Ramos (cell line): ENCODE data around the gene LSM14A.
"Not testable (repeated sequence)": the region's sequence is repeated elsewhere in the genome, so short reads cannot be mapped to it uniquely, and the experiment has no call there.

ENCODE experiments used
- in situ Hi-C: fragments of 300-500 bp; cut with MboI; formaldehyde crosslinking; loops from one replicate; pipeline ENCODE4 v1.14.3; 2022; ENCODE audit warnings: low sequenced_read_pairs; ENCODE audit not compliant: unreplicated experiment

Gene LSM14A

DNA sequence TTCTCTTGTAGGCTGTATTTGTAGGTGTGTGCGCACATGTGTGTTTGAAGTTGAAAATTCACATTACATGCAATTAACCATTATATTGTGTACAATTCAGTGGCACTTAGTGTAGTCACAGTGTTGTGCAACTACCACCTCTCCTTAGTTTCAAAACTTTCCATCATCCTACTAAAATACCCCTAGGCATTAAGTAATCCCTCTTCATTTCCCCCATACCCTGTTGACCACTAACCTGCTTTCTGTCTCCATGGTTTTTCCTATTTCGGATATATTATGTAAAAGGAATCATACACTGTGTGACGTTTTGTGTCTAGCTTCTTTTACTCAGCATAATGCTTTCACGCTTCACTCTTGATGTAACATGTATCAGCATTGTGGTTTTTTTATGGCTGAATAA lies 16.1 kb downstream of the LSM14A start:
- in situ Hi-C loops, result no loop called here

DNA sequence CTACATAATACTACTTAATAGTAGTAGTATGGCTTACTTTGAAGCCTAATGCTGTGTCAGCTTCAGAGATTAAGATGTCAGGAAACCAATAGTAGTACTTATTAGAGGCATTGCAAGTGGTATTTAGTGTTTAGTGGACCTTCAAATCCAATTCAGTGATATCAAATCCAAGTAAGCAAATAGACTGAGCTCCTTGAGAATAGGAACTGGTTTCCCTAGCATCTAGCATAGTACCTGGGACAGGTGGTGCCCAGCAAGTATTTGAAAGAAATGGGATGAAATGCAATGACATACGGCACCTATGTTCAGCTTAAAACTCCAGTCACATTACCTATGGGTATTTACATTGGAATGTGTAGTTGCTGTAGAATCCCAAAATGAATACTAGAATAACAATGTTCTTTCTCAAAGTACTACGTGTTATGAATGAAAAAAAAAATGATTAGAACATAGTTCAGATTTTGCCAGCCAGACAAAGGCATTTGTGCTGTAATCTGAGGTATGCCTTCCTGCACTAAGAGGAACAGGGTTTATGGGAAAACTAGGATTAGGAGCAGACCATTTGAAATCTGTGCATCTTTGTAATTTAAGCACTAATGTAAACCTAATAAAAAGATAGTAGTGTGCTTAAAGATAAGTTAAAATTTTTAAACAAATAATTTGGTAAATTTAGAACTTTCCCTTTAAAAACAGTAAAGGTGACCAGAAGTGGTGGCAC lies 17.1 kb downstream of the LSM14A start:
- in situ Hi-C loops, result no loop called here

DNA sequence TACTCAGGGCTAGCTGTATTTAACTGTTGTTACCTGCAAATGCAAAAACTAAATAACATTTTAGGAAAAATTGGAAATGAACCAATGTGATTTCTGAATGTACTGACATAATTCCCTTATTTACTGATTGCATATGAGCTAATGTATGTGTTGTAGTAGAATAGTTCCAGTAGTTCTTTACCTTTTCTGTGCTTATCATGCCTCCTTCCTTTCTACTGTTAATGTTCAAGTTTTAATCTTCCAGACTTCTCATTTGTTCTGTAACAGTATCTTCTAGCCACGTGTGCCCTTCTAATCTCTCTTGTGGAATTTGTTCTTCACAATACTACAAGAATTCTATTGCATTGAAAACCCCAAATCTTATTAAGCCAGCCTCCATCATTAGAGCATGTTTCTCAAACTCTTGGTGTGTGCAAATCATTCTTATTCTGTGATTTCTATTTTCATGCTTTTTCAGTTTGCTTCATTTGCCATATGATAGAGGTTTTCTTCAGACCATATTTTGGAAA lies 17.7 kb downstream of the LSM14A start:
- in situ Hi-C loops, result no loop called here

DNA sequence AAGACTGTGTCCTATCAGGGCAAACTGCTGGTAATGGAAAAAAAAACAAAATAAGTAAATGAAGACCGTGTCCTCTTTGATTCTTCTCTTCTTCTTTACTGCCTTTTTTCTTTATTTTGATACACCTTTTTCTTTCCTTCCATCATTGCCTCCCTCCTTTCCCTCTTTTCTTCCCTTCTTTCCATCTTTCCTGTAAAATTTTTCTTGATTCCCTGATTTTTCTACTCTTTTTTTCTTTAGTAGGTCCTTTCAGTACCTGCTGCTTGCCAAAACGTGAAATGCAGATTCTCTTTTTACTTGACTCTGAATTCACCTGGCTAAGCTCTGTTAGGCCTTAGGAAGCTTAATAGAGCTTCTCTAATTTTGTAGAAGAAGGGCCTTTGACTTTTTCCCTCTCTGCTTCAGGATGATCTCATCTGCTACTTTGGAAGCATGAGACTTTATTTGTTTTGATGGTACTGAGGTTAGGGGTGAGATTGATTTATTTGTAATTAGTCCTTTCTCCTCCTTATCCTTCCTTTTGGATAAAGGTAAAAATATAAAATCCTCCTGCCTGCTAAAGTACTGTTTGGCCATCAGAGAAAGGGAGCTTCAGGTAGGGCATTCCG lies 19.2 kb downstream of the LSM14A start:
- in situ Hi-C loops, result no loop called here

DNA sequence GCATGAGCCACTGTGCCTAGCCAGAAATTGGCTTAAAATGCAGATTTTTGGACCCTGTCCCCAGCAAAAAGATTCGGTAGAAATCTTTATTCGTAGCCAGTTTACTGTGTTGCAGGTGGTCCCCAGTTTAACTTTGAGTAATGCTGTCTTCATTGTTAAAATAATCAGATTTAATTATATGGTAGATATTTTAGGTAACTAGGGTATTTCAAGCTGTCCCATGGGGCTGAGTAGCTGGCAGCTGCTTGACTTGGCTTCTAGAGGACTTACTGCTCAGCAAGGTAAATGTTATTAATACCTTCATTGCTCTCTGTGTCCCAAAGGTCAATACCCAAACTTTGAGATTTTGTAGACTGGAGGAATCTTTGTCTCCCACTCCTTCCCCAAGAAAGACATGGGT lies 21.1 kb downstream of the LSM14A start:
- in situ Hi-C loops, result no loop called here

DNA sequence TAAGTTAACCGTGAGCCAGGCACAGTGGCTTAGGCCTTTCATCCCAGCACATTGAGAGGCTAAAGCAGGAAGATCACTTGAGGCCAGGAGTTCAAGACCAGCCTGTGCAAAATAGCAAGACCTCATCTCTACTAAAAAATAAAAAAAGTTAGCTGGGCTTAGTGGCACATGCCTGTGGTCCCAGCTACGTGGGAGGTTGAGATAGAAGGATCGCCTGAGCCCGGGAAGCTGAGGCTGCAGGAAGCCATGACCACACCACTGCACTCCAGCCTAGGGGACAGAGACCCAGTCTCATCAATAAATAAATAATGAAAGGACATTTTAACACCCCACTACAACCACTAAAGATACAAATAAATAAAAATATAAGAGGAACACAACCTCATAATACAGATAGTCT lies 21.6 kb downstream of the LSM14A start:
- in situ Hi-C loops, result no loop called here

DNA sequence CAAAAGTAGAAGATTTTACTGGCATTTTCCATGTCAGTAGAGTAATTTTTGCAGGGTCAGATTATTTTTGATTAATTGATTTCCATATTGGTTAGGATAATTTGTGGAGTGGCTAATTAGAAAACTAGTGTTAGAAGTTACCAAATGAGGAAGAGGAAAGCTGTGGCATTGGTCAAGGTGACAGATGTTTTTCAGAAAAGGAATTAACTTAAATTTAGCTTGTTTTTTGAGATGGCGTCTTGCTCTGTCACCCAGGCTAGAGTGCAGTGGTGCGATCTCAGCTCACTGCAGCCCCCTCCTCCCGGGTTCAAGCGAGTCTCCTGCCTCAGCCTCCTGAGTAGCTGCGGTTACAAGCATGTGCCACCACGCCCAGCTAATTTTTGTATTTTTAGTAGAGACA lies 28.8 kb downstream of the LSM14A start:
- in situ Hi-C loops, result no loop called here

DNA sequence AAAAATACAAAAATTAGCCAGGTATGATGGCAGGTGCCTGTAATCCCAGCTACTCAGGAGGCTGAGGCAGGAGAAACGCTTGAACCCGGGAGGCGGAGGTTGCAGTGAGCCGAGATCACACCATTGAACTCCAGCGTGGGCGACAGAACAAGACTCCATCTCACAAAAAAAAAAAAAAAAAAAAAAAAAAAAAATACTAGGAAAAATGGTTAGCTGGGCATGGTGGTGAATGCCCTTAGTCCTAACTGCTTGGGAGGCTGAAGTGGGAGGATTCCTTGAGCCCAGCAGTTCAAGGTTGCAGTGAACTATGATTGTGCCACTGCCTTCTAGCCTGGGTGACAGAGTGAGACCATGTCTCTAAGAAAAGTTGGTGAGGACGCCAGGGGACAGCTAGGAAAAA lies 33.0 kb downstream of the LSM14A start:
- in situ Hi-C loops, result not testable (repeated sequence)

DNA sequence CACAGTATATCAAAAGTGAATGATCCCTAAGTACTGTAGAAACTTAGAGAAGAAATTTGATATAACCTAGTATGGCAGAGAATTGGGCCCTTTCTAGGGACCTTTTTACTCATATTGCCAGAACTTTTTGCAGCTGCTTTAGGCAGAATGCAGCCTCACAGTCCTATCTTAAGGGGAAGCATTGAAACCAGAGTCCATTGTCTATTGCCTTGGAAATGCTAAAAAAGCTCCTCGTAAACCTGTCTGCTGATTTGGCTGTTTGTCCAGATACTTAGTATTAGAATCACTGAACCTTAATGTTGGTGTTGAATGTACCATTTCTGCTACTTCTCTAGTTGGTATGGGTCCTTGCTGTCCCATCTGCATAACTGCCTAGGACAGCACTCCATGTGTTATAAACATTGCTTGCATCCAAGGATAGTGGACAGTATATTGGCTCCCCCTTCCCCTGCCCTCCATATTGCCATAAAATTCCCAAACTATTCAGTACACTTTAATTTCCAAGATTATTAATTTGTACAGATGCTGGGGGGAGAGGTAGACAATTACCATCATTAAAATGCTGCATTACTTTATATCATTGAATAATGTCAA lies 36.1 kb downstream of the LSM14A start:
- in situ Hi-C loops, result no loop called here

DNA sequence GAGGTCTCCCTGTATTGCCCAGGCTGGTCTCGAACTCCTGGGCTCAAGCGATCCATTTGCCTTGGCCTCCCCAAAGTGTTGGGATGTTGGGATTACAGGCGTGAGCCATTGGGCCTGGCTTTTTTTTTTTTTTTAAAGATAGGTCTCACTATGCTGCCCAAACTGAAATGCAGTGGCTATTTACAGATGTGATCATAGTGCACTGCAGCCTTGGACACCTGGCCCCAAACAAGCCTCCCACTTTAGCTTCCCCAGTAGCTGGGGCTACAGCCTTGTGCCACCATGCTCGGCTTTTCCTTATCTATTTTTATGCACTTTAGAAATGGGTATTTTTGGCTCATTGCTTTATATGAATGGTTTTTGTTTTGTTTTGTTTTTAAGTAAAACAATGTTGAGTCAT lies 37.4 kb downstream of the LSM14A start:
- in situ Hi-C loops, result no loop called here

DNA sequence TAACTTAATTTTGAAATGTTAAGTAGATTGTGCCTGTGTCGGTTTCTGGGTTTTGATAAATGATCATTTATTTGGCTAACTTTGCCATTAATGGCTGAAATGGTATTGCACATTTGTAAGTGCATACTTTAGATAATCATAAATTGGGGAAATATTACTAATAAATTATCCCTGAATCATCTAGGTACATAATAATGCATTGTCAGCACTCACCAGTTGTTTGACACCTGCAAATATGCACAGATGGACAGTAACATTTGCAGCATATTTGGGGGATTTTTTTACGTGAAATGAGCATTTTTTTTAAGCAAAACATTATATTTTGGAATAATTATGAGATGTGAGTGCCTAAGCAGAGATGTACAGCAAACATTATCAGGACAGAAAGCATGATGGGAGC lies 41.0 kb downstream of the LSM14A start:
- in situ Hi-C loops, result no loop called here

DNA sequence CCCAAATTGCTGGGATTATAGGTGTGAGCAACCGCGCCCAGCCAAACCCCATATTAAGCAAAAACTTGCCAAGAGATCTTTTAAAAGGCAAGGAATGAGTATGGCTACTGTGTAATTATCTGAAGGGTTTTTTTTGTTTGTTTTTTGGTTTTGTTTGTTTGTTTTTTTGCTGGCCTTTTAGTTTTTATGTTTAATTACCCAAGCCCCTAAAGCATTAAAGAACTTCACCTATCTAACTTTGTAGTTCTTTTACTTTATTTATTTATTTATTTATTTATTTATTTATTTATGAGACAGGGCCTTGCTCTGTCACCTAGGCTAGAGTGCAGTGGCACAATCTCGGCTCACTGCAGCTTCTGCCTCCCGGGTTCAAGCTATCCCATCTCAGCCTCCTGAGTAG lies 41.7 kb downstream of the LSM14A start:
- in situ Hi-C loops, result no loop called here

DNA sequence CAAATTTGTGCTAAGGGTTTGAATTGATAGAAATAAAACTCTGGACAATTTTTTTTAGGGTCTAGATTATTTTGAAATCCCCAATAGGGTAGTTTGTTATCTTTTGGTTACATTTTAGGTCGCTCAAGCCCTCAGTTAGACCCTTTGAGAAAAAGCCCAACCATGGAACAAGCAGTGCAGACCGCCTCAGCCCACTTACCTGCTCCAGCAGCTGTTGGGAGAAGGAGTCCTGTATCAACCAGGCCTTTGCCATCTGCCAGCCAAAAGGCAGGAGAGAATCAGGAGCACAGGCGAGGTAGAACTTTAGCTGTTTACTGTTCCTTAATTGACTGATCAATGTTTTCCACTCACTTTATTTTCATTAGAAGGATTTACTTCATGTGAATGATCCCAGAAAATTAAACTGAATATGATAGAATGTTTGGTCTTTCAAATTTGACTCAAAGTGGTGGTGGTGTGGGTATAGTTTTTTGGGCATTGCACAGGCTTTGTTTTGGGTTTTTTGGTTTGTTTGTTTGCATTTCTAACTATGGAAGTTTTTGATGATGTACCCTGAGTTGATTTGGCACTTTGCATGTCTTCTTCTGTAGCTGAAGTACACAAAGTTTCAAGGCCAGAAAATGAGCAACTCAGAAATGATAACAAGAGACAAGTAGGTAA lies 42.8 kb downstream of the LSM14A start:
- in situ Hi-C loops, result no loop called here

DNA sequence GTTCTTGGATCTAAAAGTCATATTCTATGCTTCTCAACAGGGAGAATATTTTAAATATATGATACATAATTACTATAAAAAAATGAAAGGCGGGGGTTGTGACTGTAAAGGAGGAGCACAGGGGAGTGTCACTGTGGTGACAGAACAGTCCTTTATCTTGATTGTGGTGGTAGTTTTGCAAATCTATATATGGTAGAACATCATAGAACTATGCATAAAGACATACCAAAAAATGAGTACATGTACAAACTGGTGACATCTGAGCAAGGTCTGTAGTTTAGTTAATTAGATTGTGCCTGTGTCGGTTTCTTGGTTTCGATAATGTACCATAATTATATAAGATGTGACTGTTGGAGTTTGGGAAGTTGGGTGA lies 43.3 kb downstream of the LSM14A start:
- in situ Hi-C loops, result no loop called here

DNA sequence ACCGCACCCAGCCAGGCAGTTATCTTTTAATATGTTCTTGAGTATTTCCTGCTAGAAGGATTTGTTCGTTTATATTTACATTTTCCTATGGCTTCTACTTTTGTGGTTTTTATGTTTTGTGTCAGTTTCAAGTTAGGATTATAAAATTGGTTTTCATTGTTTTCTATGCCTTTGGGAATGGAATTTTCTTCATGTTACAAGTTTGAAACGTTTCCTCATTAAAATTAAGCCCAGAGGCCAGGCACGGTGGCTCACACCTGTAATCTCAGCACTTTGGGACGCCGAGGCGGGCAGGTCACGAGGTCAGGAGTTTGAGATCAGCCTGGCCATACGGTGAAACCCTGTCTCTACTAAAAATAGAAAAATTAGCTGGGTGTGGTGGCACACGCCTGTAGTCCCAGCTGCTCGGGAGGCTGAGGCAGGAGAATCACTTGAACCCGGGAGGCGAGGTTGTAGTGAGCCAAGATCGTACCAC lies 44.5 kb downstream of the LSM14A start:
- in situ Hi-C loops, result not testable (repeated sequence)

DNA sequence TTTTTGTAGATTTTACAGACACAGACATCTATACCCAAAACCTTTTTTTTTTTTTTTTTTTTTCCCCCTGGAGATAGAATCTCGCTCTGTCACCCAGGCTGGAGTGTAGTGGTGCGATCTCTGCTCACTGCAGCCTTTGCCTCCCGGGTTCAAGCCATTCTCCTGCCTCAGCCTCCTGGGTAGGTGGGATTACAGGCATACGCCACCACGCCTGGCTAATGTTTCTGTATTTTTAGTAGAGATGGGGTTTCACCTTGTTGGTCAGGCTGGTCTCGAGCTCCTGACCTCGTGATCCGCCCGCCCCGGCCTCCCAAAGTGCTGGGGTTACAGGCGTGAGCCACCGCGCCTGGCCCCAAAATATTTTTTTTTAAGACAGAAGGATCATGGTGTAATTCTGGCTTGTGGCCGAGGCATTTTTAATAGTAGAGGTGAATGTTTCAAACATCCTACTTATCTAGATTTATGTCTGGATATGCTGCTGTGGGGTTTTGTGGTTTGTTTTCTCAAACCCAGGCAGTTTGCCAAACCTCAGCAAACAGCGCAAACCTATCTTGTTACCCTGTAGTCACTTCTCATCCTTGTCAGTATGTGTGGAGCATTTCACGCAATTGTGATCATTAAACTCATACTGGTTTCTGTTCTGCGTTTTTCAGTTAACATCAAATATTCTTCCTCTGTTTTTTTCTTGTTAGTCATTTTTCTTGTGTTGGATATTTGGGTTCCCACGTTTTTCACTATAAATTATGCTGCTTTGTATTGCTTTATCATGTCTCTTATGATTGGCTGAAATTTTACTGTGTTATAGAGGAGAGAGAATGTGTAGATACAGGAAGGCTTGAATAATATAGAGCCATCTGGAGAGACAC lies 45.9 kb downstream of the LSM14A start:
- in situ Hi-C loops, result no loop called here

DNA sequence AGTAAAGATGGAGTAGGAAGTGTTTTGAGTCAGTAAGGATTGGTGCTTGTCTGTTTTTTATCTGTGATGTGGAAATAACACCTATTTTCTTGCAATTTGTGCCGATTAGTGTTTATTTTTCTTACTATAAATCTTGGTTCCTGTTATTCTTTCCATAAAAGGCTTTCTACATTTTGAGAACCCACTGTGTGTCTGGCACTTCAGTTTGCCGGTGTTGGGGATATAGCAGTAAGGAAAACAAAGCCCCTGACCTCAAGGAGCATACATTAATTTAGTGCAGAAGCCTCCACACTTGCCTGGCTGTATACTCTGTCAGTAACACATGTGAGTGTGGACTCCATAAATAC lies 46.5 kb downstream of the LSM14A start:
- in situ Hi-C loops, result no loop called here

DNA sequence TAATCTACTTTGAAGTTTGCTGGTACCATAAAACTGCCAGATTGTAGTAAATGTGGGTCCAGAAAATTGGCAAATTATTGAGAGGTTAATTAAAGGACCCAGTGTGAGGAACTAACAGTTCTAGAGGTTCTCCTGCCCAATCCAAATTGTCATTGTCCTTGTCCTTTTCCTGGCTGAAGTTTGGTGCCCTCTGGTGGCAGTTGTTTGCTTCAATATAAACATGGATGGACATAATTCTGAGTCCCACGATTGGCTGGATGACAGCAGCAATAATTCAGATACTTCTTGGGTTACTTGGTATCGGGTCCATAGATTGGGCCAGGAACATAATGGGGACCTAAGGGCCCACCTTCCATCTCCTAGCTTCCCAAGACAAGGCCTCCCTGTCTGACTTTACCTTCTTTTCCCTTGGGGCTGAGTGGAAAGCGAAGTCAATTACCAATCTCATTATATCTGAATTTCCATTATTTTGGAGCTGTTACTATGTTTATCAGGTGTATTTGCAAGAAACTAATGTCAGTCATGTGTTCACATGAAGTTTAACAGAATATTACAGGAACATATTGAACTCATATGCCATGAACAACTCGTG lies 48.3 kb downstream of the LSM14A start:
- in situ Hi-C loops, result no loop called here

DNA sequence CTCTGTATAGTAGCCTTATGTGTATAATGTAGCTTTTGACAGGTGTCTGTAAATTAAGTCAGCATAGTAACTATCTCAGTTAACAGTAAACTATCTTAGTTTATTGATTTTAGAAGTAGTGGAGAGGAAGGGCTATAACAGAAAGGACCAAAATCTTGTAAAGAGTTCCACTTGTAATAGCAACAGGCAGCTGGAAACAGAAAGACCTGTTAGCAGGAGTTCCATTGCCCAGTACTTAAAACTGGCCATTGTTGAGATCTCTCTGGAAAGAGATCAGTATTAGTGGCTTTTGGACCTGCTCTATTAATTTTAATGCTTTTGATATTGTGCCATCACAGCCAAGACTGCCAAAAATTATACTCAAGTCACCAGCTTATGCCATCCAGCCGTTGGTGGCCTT lies 50.1 kb downstream of the LSM14A start:
- in situ Hi-C loops, result no loop called here
